Measurements from ENCODE around the gene KATNB1. TPM values are rescaled to one million over a fixed set of nuclear protein-coding genes. Genes with fewer than 3 reads are reported as not detected.

Gene KATNB1
- total RNA-seq, 2 donors from 2014 or later = 9.0 to 16.2 TPM

DNA sequence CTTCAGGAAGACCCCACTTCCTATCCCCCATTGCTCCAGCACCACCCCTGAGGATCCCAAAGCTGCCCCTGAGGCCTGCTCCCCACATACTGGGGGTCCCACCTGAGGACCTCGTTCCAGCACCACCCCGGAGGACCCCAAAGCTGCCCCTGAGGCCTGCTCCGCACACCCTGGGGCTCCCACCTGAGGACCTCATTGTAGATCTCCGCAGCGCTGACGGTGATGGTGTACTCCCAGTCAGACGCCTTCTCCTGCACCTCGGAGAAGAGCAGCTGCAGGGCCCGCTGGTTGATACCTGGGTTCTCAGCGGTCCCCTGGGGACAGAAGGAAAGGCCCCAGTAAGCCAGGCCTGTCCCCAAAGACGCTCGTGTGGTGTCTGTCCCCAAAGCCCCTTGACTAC is 26.4 kb downstream of the KATNB1 start:
- TF ChIP-seq, protein P1, sequence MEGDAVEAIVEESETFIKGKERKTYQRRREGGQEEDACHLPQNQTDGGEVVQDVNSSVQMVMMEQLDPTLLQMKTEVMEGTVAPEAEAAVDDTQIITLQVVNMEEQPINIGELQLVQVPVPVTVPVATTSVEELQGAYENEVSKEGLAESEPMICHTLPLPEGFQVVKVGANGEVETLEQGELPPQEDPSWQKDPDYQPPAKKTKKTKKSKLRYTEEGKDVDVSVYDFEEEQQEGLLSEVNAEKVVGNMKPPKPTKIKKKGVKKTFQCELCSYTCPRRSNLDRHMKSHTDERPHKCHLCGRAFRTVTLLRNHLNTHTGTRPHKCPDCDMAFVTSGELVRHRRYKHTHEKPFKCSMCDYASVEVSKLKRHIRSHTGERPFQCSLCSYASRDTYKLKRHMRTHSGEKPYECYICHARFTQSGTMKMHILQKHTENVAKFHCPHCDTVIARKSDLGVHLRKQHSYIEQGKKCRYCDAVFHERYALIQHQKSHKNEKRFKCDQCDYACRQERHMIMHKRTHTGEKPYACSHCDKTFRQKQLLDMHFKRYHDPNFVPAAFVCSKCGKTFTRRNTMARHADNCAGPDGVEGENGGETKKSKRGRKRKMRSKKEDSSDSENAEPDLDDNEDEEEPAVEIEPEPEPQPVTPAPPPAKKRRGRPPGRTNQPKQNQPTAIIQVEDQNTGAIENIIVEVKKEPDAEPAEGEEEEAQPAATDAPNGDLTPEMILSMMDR (IDR thresholded peaks at IDR 0.05) = no peak
- no peak for ATAC-seq (ENCODE audit: insufficient number of reproducible peaks, low FRiP score, low read depth)
- H3K9me3 ChIP-seq = no peaks in the 10 kb centered on the region
- DNase-seq (ENCODE audit: low spot score) = no peak
- no peak overlapping the region for H3K4me3 ChIP-seq
- H3K4me1 ChIP-seq (ENCODE audit: control insufficient read depth in 1 of 2, low read depth in 2 of 2) = peaks cover 0 to 4% of the 10 kb centered on the region in 2 donors
- no peak overlapping the region for H3K27ac ChIP-seq
- no peaks in the 10 kb centered on the region for H3K27me3 ChIP-seq (replicated peaks; ENCODE audit: insufficient read depth)
- peaks cover 12% of the 10 kb centered on the region for H3K36me3 ChIP-seq

GRCh38 chr16:57762365-57763040 is 26.9 kb downstream of the KATNB1 start:
- Histone ChIP-seq H3K4me3 (no peak overlapping the region), H3K36me3 (peaks cover 15% of the 10 kb centered on the region), H3K27ac (no peak overlapping the region), H3K9me3 (no peaks in the 10 kb centered on the region), H3K27me3 (replicated peaks; ENCODE audit: insufficient read depth) (no peaks in the 10 kb centered on the region), H3K4me1 (ENCODE audit: control insufficient read depth in 1 of 2, low read depth in 2 of 2) (peaks cover 0 to 4% of the 10 kb centered on the region in 2 donors)
- TF ChIP-seq, protein P1 (IDR thresholded peaks at IDR 0.05) = no peak
- no peak for ATAC-seq (ENCODE audit: insufficient number of reproducible peaks, low FRiP score, low read depth)
- DNase-seq (ENCODE audit: low spot score) = no peak

GRCh38 chr16:57763285-57764005 is 27.9 kb downstream of the KATNB1 start:
- Histone ChIP-seq H3K36me3 (peaks cover 15% of the 10 kb centered on the region), H3K4me3 (no peak overlapping the region), H3K27me3 (replicated peaks; ENCODE audit: insufficient read depth) (no peaks in the 10 kb centered on the region), H3K9me3 (no peaks in the 10 kb centered on the region), H3K27ac (no peak overlapping the region), H3K4me1 (ENCODE audit: control insufficient read depth in 1 of 2, low read depth in 2 of 2) (peaks cover 0 to 4% of the 10 kb centered on the region in 2 donors)
- TF ChIP-seq, protein P1 (IDR thresholded peaks at IDR 0.05) = no peak
- no peak for ATAC-seq (ENCODE audit: insufficient number of reproducible peaks, low FRiP score, low read depth)
- no peak for DNase-seq (ENCODE audit: low spot score)

DNA sequence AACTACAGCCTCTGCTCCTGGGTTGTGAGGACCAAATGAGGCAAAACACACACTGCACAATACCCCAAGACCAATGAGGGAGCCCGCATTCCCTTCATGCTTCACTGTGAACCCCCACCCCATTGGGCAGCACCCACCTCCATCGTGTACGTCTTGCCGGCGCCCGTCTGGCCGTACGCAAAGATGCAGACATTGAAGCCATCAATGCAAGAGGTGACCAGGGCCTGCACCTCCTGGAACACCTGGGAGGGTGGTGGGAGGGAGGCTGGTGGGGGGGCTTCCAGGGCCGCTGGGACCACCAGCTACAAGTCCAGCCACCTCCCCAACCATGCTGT is 28.4 kb downstream of the KATNB1 start:
- H3K36me3 ChIP-seq = peaks cover 19% of the 10 kb centered on the region
- H3K4me1 ChIP-seq (ENCODE audit: control insufficient read depth in 1 of 2, low read depth in 2 of 2) = peaks cover 0 to 4% of the 10 kb centered on the region in 2 donors
- DNase-seq (ENCODE audit: low spot score) (no peak), ATAC-seq (ENCODE audit: insufficient number of reproducible peaks, low FRiP score, low read depth) (no peak)
- H3K4me3 ChIP-seq = no peak overlapping the region
- H3K9me3 ChIP-seq = no peaks in the 10 kb centered on the region
- no peaks in the 10 kb centered on the region for H3K27me3 ChIP-seq (replicated peaks; ENCODE audit: insufficient read depth)
- H3K27ac ChIP-seq = no peak overlapping the region
- TF ChIP-seq, protein P1 (IDR thresholded peaks at IDR 0.05) = no peak

DNA sequence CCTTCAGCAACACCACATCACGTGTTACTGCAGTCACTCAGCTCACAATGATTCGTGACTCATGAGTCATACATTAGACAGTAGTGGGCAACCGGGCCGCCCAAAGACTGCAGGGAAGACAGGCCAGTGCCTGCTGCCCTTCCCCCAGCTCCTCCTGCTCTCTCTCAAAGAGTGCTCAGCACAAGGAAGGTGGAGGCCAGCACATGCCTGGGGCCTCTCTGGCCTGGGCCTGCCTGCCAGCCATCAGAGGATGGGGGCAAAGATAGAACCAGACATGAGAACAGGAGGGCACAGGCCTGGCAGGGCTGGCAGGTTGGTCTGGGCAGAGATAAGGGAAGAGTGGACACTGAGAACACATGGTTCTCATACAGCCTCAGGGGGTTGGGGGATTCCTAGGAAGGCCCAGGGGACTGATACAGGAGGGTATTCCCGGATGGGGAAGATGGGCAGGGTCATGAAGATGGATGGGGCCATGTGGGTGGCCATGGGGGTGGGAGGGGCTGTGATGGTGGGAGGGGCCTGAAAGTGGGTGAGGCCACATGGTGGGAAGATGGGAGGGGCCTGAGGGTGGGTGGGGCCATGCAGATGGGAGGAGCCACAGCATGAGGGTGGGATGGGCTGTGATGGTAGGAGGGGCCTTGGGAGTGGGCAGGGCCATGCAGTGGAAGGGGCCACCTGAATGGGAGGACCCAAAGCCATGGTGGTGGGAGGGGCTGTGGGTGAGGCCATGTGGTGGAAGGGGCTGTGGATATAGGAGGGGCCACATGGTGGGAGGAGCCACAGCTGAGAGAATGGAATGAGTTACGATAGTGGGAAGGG is 29.0 kb downstream of the KATNB1 start:
- ATAC-seq (ENCODE audit: insufficient number of reproducible peaks, low FRiP score, low read depth) = no peak
- Histone ChIP-seq H3K36me3 (peaks cover 25% of the 10 kb centered on the region), H3K9me3 (no peaks in the 10 kb centered on the region), H3K27ac (peak overlapping the region in 1 of 2 donors; percentile 41), H3K4me1 (ENCODE audit: control insufficient read depth in 1 of 2, low read depth in 2 of 2) (peaks cover 0 to 4% of the 10 kb centered on the region in 2 donors), H3K27me3 (replicated peaks; ENCODE audit: insufficient read depth) (no peaks in the 10 kb centered on the region), H3K4me3 (no peak overlapping the region)
- TF ChIP-seq, protein P1 (IDR thresholded peaks at IDR 0.05) = no peak
- no peak for DNase-seq (ENCODE audit: low spot score)
